HG03045 (cell line): ENCODE results near the gene ADAMTS9.
"Not testable (repeated sequence)": the region's sequence is repeated elsewhere in the genome, so short reads cannot be mapped to it uniquely, and the experiment has no call there.

Experiments used
- ATAC-seq: cut with Tn5 transposase; IDR thresholded peaks from one replicate; pipeline ENCODE4 v1.9.1; 2021; ENCODE audit warnings: mild to moderate bottlenecking, moderate library complexity; ENCODE audit not compliant: unreplicated experiment

ADAMTS9 gene

GRCh38 chr3:64550745-64551144 is 137.1 kb downstream of the ADAMTS9 start:
- ATAC-seq: no peak

GRCh38 chr3:64549869-64550268 is 137.9 kb downstream of the ADAMTS9 start:
- no peak for ATAC-seq

GRCh38 chr3:64548200-64548889 is 139.5 kb downstream of the ADAMTS9 start:
- ATAC-seq: no peak

GRCh38 chr3:64546856-64547255 is 140.9 kb downstream of the ADAMTS9 start:
- no peak for ATAC-seq

GRCh38 chr3:64545239-64545638 is 142.6 kb downstream of the ADAMTS9 start:
- ATAC-seq: not testable (repeated sequence)

- no peak for ATAC-seq
Observed at GRCh38 chr3:64541803-64542202, 146.0 kb downstream of the ADAMTS9 start.

GRCh38 chr3:64539451-64540196 is 148.2 kb downstream of the ADAMTS9 start:
- no peak for ATAC-seq

GRCh38 chr3:64536166-64536565 is 151.6 kb downstream of the ADAMTS9 start:
- ATAC-seq: no peak

- ATAC-seq: peak; percentile 91
Observed at GRCh38 chr3:64533617-64534317, 154.0 kb downstream of the ADAMTS9 start.

GRCh38 chr3:64530434-64531049 is 157.3 kb downstream of the ADAMTS9 start:
- ATAC-seq: no peak

GRCh38 chr3:64523324-64523723 is 164.5 kb downstream of the ADAMTS9 start:
- ATAC-seq: no peak

GRCh38 chr3:64520334-64520733 is 167.5 kb downstream of the ADAMTS9 start:
- ATAC-seq: no peak

- no peak for ATAC-seq
Observed at GRCh38 chr3:64518950-64519349, 168.8 kb downstream of the ADAMTS9 start.

- no peak for ATAC-seq
Observed at GRCh38 chr3:64518496-64518895, 169.3 kb downstream of the ADAMTS9 start.

- no peak for ATAC-seq
Observed at GRCh38 chr3:64514889-64515288, 172.9 kb downstream of the ADAMTS9 start.

GRCh38 chr3:64509206-64509605 is 178.6 kb downstream of the ADAMTS9 start:
- ATAC-seq: no peak

- ATAC-seq: no peak
Observed at GRCh38 chr3:64508140-64508539, 179.7 kb downstream of the ADAMTS9 start.

GRCh38 chr3:64506255-64506654 is 181.5 kb downstream of the ADAMTS9 start:
- no peak for ATAC-seq

GRCh38 chr3:64505419-64505818 is 182.4 kb downstream of the ADAMTS9 start:
- ATAC-seq: no peak

- no peak for ATAC-seq
Observed at GRCh38 chr3:64502284-64502683, 185.5 kb downstream of the ADAMTS9 start.

- ATAC-seq: no peak
Observed at GRCh38 chr3:64501298-64501906, 186.4 kb downstream of the ADAMTS9 start.
